GM12874 (cell line): ENCODE results near the gene SLC44A4.

ENCODE experiments used
- TF ChIP-seq, protein P1 (sequence below): IDR thresholded peaks from 2 replicates; pipeline ENCODE4 v1.5.1; 2011; ENCODE audit warnings: low read depth, mild to moderate bottlenecking, control low read depth, low read length, moderate library complexity; ENCODE audit not compliant: insufficient read depth

SLC44A4 gene

DNA sequence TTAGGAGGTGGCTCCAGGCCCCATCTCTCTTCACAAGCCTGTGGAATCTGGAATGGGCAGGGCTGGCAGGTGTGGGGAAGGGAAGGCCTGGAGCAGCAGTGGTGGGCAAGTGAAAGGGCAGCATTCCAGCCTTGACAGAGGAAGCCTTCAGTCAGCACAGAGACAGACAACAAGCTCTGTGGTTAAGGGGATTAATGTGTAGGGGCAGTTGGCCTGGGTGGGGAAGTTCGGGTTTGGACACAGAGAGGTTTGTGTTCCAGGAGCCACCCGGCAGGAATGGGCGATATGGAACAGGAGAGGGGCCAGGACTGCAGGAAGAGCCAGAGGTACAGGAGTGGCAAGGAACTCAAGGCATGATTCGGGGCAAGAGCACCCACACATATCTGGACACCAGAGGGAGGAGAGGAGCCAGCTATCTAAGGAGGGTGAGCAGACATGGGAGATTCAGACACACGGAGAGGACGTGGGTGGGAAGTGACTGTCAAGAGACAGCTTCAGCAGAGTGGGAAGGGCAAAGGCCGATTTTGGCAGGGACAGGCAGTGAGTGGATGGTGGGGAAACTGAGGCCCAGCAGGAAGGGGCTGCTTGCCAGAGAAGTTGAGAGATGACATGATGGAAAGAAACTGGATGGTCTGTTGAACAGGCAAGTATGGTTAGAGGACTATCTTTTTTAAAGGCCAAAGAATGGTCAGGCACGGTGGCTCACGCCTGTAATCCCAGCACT, 2.5 kb upstream of the SLC44A4 start:
- TF ChIP-seq, protein P1, sequence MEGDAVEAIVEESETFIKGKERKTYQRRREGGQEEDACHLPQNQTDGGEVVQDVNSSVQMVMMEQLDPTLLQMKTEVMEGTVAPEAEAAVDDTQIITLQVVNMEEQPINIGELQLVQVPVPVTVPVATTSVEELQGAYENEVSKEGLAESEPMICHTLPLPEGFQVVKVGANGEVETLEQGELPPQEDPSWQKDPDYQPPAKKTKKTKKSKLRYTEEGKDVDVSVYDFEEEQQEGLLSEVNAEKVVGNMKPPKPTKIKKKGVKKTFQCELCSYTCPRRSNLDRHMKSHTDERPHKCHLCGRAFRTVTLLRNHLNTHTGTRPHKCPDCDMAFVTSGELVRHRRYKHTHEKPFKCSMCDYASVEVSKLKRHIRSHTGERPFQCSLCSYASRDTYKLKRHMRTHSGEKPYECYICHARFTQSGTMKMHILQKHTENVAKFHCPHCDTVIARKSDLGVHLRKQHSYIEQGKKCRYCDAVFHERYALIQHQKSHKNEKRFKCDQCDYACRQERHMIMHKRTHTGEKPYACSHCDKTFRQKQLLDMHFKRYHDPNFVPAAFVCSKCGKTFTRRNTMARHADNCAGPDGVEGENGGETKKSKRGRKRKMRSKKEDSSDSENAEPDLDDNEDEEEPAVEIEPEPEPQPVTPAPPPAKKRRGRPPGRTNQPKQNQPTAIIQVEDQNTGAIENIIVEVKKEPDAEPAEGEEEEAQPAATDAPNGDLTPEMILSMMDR = no peak

DNA sequence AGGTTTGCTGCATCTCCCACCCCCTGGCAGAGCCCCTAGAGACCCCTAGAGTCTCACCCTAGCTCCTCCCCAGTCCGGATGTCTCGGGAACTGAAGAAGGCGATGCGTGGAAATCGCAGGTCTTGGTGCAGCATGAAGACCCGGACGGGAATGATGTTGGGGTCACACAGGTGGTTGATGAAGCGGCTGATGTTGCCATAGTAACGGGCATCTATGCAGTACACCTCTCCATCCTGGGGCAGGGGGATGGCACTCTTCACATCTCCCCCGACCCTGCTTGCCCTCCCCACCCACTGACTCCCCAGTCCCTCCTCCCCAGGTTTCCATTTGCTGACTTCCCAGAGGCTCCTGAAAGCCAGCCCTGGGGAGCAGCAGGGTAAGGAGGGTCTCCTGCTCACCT, 1.8 kb upstream of the SLC44A4 start:
- TF ChIP-seq, protein P1 = no peak

DNA sequence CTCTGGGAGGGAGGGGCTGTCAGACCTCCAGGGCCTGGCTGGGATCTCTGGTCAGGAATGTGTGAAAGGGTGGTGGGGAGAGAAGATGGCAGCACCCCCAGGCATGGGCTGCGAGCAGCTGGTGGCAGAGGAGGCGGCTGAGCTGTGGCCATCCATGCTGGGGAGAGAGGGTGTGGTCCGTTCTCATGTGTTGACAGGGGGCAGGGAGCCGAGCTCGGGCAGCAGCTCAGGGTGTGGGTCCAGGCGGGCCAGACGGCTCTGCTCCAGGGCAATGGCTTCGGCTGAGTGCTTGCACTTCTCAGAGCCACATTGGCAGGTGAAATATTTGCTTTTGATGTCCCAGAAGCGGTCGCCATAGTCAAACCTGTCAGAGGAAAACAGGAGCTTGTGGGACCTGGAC, 1.1 kb upstream of the SLC44A4 start:
- TF ChIP-seq, protein P1 = no peak

DNA sequence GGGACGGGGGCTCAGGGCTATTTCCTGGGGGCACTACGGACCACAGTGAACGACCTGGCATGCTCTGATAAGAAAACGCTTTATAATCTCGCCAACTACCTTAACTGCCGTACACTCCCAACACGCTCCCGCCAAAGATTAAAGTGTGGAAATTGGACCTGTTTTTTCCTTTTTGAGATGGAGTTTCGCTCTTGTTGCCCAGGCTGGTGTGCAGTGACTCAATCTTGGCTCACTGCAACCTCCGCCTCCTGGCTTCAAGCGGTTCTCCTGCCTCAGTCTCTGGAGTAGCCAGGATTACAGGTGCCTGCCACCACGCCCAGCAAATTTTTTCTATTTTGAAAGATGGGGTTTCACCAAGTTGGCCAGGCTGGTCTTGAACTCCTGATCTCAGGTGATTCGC, 346 bp upstream of the SLC44A4 start:
- TF ChIP-seq, protein P1 = no peak

DNA sequence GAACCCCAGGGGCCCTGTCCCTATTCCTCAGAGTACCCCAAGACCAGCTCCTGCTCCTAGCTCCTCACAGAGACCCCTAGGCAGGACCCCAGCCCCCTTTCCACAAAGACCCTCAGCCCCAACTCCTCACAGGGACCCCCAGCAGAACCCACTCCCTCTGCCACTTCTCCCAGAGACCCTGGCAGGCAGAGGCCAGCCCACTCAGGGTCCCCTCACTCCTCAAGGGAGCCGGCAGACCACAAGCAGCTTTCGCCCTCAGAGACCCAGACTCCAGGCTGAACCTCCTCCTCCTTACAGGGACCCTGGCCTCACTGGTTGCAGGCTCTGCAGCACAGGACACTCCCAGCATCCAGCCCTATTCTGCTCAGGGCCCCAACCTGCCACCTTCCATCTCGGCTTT, 575 bp downstream of the SLC44A4 start:
- TF ChIP-seq, protein P1 = no peak

DNA sequence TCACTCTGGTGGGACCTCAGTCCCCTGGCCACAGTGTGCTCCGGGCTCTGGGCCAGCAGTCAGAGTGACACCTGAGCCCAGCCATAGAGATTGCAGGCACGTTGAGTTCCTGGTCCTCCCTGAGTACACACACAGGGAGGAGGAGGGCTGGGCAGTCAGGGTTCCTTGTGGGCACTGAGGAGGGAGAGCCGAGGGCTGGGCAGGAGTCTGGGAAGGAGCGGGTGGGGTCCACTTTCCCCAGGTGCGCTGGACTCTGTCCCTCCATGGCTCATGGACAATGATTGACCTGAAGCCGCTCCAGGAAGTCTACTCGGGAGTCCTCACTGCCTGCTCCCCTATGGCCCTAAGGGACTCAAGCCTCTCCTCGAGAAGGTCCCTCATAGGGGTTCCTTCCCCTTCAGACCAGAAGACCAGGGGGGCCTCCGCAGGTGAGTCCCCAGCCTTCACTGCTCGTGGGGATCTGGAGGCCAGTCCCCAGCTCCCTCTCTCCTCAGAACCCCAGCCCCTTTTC, 1.1 kb downstream of the SLC44A4 start:
- TF ChIP-seq, protein P1 = no peak

DNA sequence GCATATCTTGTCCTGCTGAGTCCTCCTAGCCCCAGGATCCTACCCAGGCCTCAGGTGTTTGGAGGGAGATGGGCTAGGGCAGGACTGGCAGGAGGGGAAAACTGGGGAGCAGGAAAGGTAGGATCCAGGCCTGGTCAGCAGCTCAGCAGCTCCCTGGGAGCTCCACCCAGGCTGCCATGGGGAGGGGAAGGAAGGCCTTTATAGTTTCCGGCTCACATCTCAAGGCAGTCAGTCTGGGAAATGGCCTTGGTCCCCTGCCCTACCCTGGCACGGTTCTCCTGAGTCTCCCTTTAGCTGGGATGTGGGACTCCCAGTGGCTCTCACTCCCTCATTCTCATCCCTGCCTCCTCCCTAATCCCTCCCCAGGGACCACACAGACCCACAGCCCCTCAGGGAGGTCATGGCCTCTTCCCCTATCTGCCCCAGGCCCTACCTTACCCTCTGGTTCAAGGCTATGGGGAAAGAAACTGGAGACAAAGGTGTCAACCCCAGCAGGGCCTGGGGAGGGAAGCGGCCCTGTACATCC, 1.6 kb downstream of the SLC44A4 start:
- TF ChIP-seq, protein P1 = no peak
